Tibial nerve (tissue), 4 donors: ENCODE data around the gene TLX2.

ENCODE experiments used
- CTCF ChIP-seq, 5 experiments: fragments of 200-600 bp in 3 of 5; fragments of 450-650 bp in 2 of 5; sonication (generic) in 3 of 5; IDR thresholded peaks; one replicate each; pipeline ENCODE4 v1.5.1; 2016 to 2019; ENCODE audit warnings: antibody characterized with exemption in 5 of 5, mild to moderate bottlenecking in 3 of 5, moderate library complexity in 2 of 5
- EP300 ChIP-seq, 2 donors: sonication (generic); formaldehyde crosslinking; IDR thresholded peaks; one replicate each; pipeline ENCODE4 v1.6.1; 2017; ENCODE audit warnings: antibody characterized with exemption in 2 of 2, mild to moderate bottlenecking in 1 of 2
- POLR2A ChIP-seq, 2 donors: fragments of 450-650 bp; IDR thresholded peaks; one replicate each; pipeline ENCODE4 v1.6.1; 2017; ENCODE audit warnings: antibody characterized with exemption in 2 of 2, mild to moderate bottlenecking in 2 of 2, moderate library complexity in 2 of 2

DNA sequence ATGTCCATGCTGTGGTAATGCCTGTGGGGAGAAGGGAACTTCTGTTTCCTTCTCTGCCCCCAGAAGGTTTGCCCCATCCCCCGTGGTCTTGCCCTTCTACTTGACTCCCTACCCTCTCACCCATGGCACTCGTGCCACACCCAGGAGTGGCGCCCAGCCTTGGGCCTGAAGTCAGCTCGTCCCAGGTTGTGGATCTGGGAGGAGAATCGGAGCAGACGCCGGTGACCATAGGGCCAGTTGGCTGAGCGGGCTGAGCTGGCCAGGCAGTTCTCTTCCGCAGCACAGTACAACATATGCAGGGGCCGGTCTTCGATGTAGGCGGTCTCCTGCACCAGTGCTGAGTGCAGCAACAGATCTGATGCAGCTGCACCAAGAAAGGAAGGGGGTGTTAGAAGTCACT is 20.2 kb downstream of the TLX2 start:
- TF ChIP-seq POLR2A (IDR thresholded peaks at IDR 0.05), result no peak
- TF ChIP-seq CTCF (IDR thresholded peaks at IDR 0.05), result no peak
- no peak for TF ChIP-seq EP300 (IDR thresholded peaks at IDR 0.05)
